Measurements from ENCODE around the gene CAPN5. TPM values are rescaled to one million over a fixed set of nuclear protein-coding genes. Genes with fewer than 3 reads are reported as not detected.

The CAPN5 gene
- total and polyA plus RNA-seq, 4 experiments from 2014 or later, result 1.4 to 2.6 (median 1.7) TPM

- Histone ChIP-seq H3K36me3 (ENCODE audit: insufficient read depth, low read length) (no peaks in the 10 kb centered on the region), H3K27ac (ENCODE audit: low read depth, low read length) (no peak overlapping the region), H3K9me3 (ENCODE audit: control insufficient read depth in 1 of 2, low read length in 2 of 2) (no peaks in the 10 kb centered on the region), H3K4me1 (ENCODE audit: insufficient read depth, low read length) (peaks cover 14% of the 10 kb centered on the region), H3K4me3 (ENCODE audit: low read length in 2 of 2) (no peak overlapping the region), H3K27me3 (ENCODE audit: insufficient read depth, low read length) (no peaks in the 10 kb centered on the region)
- DNase-seq, result no peak
- ChIA-PET POLR2A (ENCODE audit: partially characterized antibody) (interaction anchor here (1.1 kb wide), 1 partner anchor 79 kb away, joined by 5 read pairs; no protein-coding TSS in a partner anchor), CTCF (ENCODE audit: partially characterized antibody) (interaction anchor here (1.0 to 5.6 kb wide), 22 partner anchors 9 to 495 kb away, joined by 3 to 89 read pairs (median 7); no protein-coding TSS in a partner anchor)
- Mint-ChIP-seq H3K27me3 (no peaks in the 10 kb centered on the region), H3K4me3 (peak overlapping the region in 5 of 8 donors; percentile 24 to 88 (median 46)), H3K9me3 (no peaks in the 10 kb centered on the region), H3K36me3 (peaks cover 0 to 1% of the 10 kb centered on the region in 2 donors), H3K27ac (peak overlapping the region in 1 of 7 donors; percentile 36), H3K4me1 (peaks cover 3 to 17% (median 8%) of the 10 kb centered on the region in 4 donors)
- intact Hi-C loops (cut with micrococcal nuclease), result no loop called here
Measured at GRCh38 chr11:77126156-77126775, 59.5 kb downstream of the CAPN5 start.

- peaks cover 14% of the 10 kb centered on the region for H3K4me1 ChIP-seq (ENCODE audit: insufficient read depth, low read length)
- H3K4me3 ChIP-seq (ENCODE audit: low read length in 2 of 2), result peak overlapping the region; percentile 20 to 62
- H3K9me3 Mint-ChIP-seq, result no peaks in the 10 kb centered on the region
- H3K27ac Mint-ChIP-seq, result no peak overlapping the region
- no peaks in the 10 kb centered on the region for H3K36me3 ChIP-seq (ENCODE audit: insufficient read depth, low read length)
- H3K9me3 ChIP-seq (ENCODE audit: control insufficient read depth in 1 of 2, low read length in 2 of 2), result no peaks in the 10 kb centered on the region
- intact Hi-C loops (cut with micrococcal nuclease), result loop anchor here (1.0 kb wide), 1 partner anchor 492 kb away; no protein-coding TSS in a partner anchor
- peak in 1 of 5 donors; percentile 7 for DNase-seq
- H3K4me3 Mint-ChIP-seq, result peak overlapping the region in 5 of 8 donors; percentile 21 to 80 (median 73)
- no peak overlapping the region for H3K27ac ChIP-seq (ENCODE audit: low read depth, low read length)
- peaks cover 0 to 1% of the 10 kb centered on the region in 2 donors for H3K36me3 Mint-ChIP-seq
- no peaks in the 10 kb centered on the region for H3K27me3 Mint-ChIP-seq
- ChIA-PET CTCF (ENCODE audit: partially characterized antibody) (interaction anchor here (0.8 to 5.6 kb wide), 33 partner anchors 9 to 495 kb away, joined by 3 to 89 read pairs (median 5); no protein-coding TSS in a partner anchor), POLR2A (ENCODE audit: partially characterized antibody) (interaction anchor here (1.1 to 1.3 kb wide), 3 partner anchors 29 to 80 kb away, joined by 3 to 5 read pairs (median 5); no protein-coding TSS in a partner anchor)
- H3K4me1 Mint-ChIP-seq, result peaks cover 3 to 17% (median 8%) of the 10 kb centered on the region in 4 donors
- no peaks in the 10 kb centered on the region for H3K27me3 ChIP-seq (ENCODE audit: insufficient read depth, low read length)
Measured at GRCh38 chr11:77126861-77127234, 60.1 kb downstream of the CAPN5 start.

GRCh38 chr11:77127235-77127911 is 60.6 kb downstream of the CAPN5 start:
- Histone ChIP-seq H3K9me3 (ENCODE audit: control insufficient read depth in 1 of 2, low read length in 2 of 2) (no peaks in the 10 kb centered on the region), H3K27ac (ENCODE audit: low read depth, low read length) (no peak overlapping the region), H3K4me1 (ENCODE audit: insufficient read depth, low read length) (peaks cover 14% of the 10 kb centered on the region), H3K4me3 (ENCODE audit: low read length in 2 of 2) (peak overlapping the region; percentile 20 to 62), H3K36me3 (ENCODE audit: insufficient read depth, low read length) (no peaks in the 10 kb centered on the region), H3K27me3 (ENCODE audit: insufficient read depth, low read length) (no peaks in the 10 kb centered on the region)
- peak overlapping the region in 3 of 7 donors; percentile 52 to 83 (median 56) for H3K27ac Mint-ChIP-seq
- H3K36me3 Mint-ChIP-seq, result peaks cover 0 to 1% of the 10 kb centered on the region in 2 donors
- H3K4me1 Mint-ChIP-seq, result peaks cover 3 to 17% (median 8%) of the 10 kb centered on the region in 4 donors
- H3K27me3 Mint-ChIP-seq, result no peaks in the 10 kb centered on the region
- DNase-seq, result peak in 4 of 5 donors; percentile 46 to 66 (median 54)
- peak overlapping the region; percentile 48 to 80 (median 73) for H3K4me3 Mint-ChIP-seq
- no peaks in the 10 kb centered on the region for H3K9me3 Mint-ChIP-seq
- intact Hi-C loops (cut with micrococcal nuclease), result loop anchor here (1.0 kb wide), 1 partner anchor 492 kb away; no protein-coding TSS in a partner anchor
- ChIA-PET POLR2A (ENCODE audit: partially characterized antibody) (interaction anchor here (1.1 to 1.3 kb wide), 3 partner anchors 29 to 80 kb away, joined by 3 to 5 read pairs (median 5); no protein-coding TSS in a partner anchor), CTCF (ENCODE audit: partially characterized antibody) (interaction anchor here (0.8 to 5.6 kb wide), 33 partner anchors 9 to 494 kb away, joined by 3 to 89 read pairs (median 5); no protein-coding TSS in a partner anchor)

- intact Hi-C loops (cut with micrococcal nuclease), result loop anchor here (1.0 kb wide), 1 partner anchor 491 kb away; no protein-coding TSS in a partner anchor
- Mint-ChIP-seq H3K27me3 (no peaks in the 10 kb centered on the region), H3K4me1 (peaks cover 3 to 17% (median 8%) of the 10 kb centered on the region in 4 donors), H3K36me3 (peaks cover 0 to 1% of the 10 kb centered on the region in 2 donors), H3K9me3 (no peaks in the 10 kb centered on the region), H3K27ac (peak within 1 kb of the TSS in 4 of 7 donors; percentile 35 to 83 (median 54)), H3K4me3 (peak within 1 kb of the TSS; percentile 48 to 80 (median 73))
- no peak for DNase-seq
- no peaks in the 10 kb centered on the region for H3K9me3 ChIP-seq (ENCODE audit: control insufficient read depth in 1 of 2, low read length in 2 of 2)
- H3K4me1 ChIP-seq (ENCODE audit: insufficient read depth, low read length), result peaks cover 14% of the 10 kb centered on the region
- no peaks in the 10 kb centered on the region for H3K36me3 ChIP-seq (ENCODE audit: insufficient read depth, low read length)
- H3K4me3 ChIP-seq (ENCODE audit: low read length in 2 of 2), result peak within 1 kb of the TSS; percentile 20 to 62
- ChIA-PET POLR2A (ENCODE audit: partially characterized antibody) (interaction anchor here (1.2 to 1.3 kb wide), 2 partner anchors 28 to 59 kb away, joined by 3 to 5 read pairs; no protein-coding TSS in a partner anchor), CTCF (ENCODE audit: partially characterized antibody) (interaction anchor here (0.8 to 5.6 kb wide), 26 partner anchors 8 to 493 kb away, joined by 3 to 89 read pairs (median 7); no protein-coding TSS in a partner anchor)
- H3K27me3 ChIP-seq (ENCODE audit: insufficient read depth, low read length), result no peaks in the 10 kb centered on the region
- no peak within 1 kb of the TSS for H3K27ac ChIP-seq (ENCODE audit: low read depth, low read length)
Measured at GRCh38 chr11:77127920-77128691, 61.3 kb downstream of the CAPN5 start, which contains the start of gene MYO7A. Gene MYO7A, plus strand, starts transcription at chr11:77128246. Its CDS starts 2,389 bp downstream, at chr11:77130635.

- Histone ChIP-seq H3K27me3 (ENCODE audit: insufficient read depth, low read length) (no peaks in the 10 kb centered on the region), H3K9me3 (ENCODE audit: control insufficient read depth in 1 of 2, low read length in 2 of 2) (no peaks in the 10 kb centered on the region), H3K36me3 (ENCODE audit: insufficient read depth, low read length) (no peaks in the 10 kb centered on the region), H3K4me3 (ENCODE audit: low read length in 2 of 2) (no peak overlapping the region), H3K4me1 (ENCODE audit: insufficient read depth, low read length) (peaks cover 14% of the 10 kb centered on the region), H3K27ac (ENCODE audit: low read depth, low read length) (no peak overlapping the region)
- ChIA-PET CTCF (ENCODE audit: partially characterized antibody) (interaction anchor here (1.4 to 5.6 kb wide), 3 partner anchors 8 to 59 kb away, joined by 4 to 89 read pairs (median 5); no protein-coding TSS in a partner anchor), POLR2A (ENCODE audit: partially characterized antibody) (no interaction called here)
- Mint-ChIP-seq H3K4me1 (peaks cover 3 to 17% (median 8%) of the 10 kb centered on the region in 4 donors), H3K9me3 (no peaks in the 10 kb centered on the region), H3K4me3 (no peak overlapping the region), H3K27me3 (no peaks in the 10 kb centered on the region), H3K27ac (peak overlapping the region in 1 of 7 donors; percentile 35), H3K36me3 (peaks cover 0 to under 1% of the 10 kb centered on the region in 2 donors)
- no peak for DNase-seq
- intact Hi-C loops (cut with micrococcal nuclease), result no loop called here
Measured at GRCh38 chr11:77129069-77129841, 62.5 kb downstream of the CAPN5 start.
